Right lobe of liver (tissue), 6 donors: ENCODE data around the gene SIRPD. TPM values are rescaled to one million over a fixed set of nuclear protein-coding genes. Genes with fewer than 3 reads are reported as not detected.

Source experiments
- ATAC-seq, 4 donors: fragments of 200-7000 bp; cut with Tn5 transposase; one replicate each; pipeline ENCODE4 v1.9.1; 2020; ENCODE audit warnings: mild to moderate bottlenecking in 4 of 4, moderate library complexity in 4 of 4
- DNase-seq, 3 donors: peaks; one replicate each; pipeline ENCODE4 v3.0.0-alpha.2; 2020
- H3K27ac ChIP-seq, 3 donors: fragments of 200-600 bp; one replicate each; pipeline ENCODE4 v1.8.0; 2022
- H3K27me3 ChIP-seq, 2 donors: fragments of 200-600 bp; one replicate each; pipeline ENCODE4 v1.8.0; 2022
- H3K36me3 ChIP-seq, 4 donors: fragments of 200-600 bp; sonication (generic) in 1 of 4; one replicate each; pipeline versions ENCODE4 v1.5.1 to v1.8.0; 2017 to 2022; ENCODE audit warnings: control low read depth in 1 of 4
- H3K4me1 ChIP-seq, 4 donors: fragments of 200-600 bp; sonication (generic) in 1 of 4; one replicate each; pipeline versions ENCODE4 v1.5.1 to v1.8.0; 2017 to 2022; ENCODE audit warnings: control low read depth in 1 of 4
- H3K4me3 ChIP-seq, 3 donors: fragments of 200-600 bp; one replicate each; pipeline ENCODE4 v1.8.0; 2022
- H3K9me3 ChIP-seq, 4 donors: fragments of 200-600 bp; sonication (generic) in 1 of 4; one replicate each; pipeline versions ENCODE4 v1.5.1 to v1.8.0; 2017 to 2022; ENCODE audit warnings: control low read depth in 1 of 4
- CTCF ChIP-seq, 4 donors: fragments of 200-600 bp in 3 of 4; fragments of 450-650 bp in 1 of 4; IDR thresholded peaks; one replicate each; pipeline versions ENCODE4 v1.5.1 to v1.8.0; 2016 to 2022; ENCODE audit warnings: antibody characterized with exemption in 4 of 4, mild to moderate bottlenecking in 2 of 4
- POLR2A ChIP-seq: fragments of 450-650 bp; IDR thresholded peaks from one replicate; pipeline ENCODE4 v1.6.1; 2017; ENCODE audit warnings: antibody characterized with exemption, mild to moderate bottlenecking
- WGBS: methylation state at CpG from one replicate; pipeline ENCODE4 v1.1.6; 2018; ENCODE audit warnings: low coverage, low lambda C conversion rate; ENCODE audit not compliant: insufficient coverage; ENCODE audit errors: missing lambda C conversion rate; 5-methylcytosine and 5-hydroxymethylcytosine counted together
- intact Hi-C, 2 donors: fragments of 100-400 bp; cut with DNase I; formaldehyde crosslinking; loops; one replicate each; pipeline versions ENCODE4 v1.11.2 to v1.14.1; 2022
- total RNA-seq, 6 experiments: library from RNA; depleted of rRNA in 2 of 6; stranded (reverse); fragments of >200 nt in 2 of 6; fragmentation: NEBNext Ultra II Directional in 3 of 6; extraction: Animal tissue kit (Norgen Biotek cat#: 25700) in 3 of 6; gene quantifications; one replicate each; pipeline versions ENCODE4 v1.1.0 to v1.2.4, GENCODE V29; 2016 to 2023
- donor health status: DM: no; HTN: yes; CAD: no.
- donor health status: DM: no; HTN: no; CAD: no.
- donor health status: DM: no; HTN: no; CAD: no.
- donor health status: DM: no; HTN: yes; CAD: no.
- donor health status: DM: no; HTN: yes; CAD: no.

Gene SIRPD
- total RNA-seq, 6 experiments from 2014 or later = not detected

- DNase-seq = no peak
- WGBS = 40% methylated on average over 1 of the region's 2 CpGs
- Histone ChIP-seq H3K4me1 (no peaks in the 10 kb centered on the region), H3K27me3 (no peaks in the 10 kb centered on the region), H3K27ac (no peak overlapping the region), H3K9me3 (no peaks in the 10 kb centered on the region), H3K36me3 (no peaks in the 10 kb centered on the region), H3K4me3 (no peak overlapping the region)
- ATAC-seq = no peak
- no peak for TF ChIP-seq CTCF (IDR thresholded peaks at IDR 0.05)
- TF ChIP-seq POLR2A = no peak
- intact Hi-C loops = no loop called here
Measured at GRCh38 chr20:1565461-1565860, 8.0 kb upstream of the SIRPD start.

- no peak for ATAC-seq
- 40% methylated on average over 1 of the region's 2 CpGs for WGBS
- intact Hi-C loops = no loop called here
Measured at GRCh38 chr20:1563598-1563997, 6.1 kb upstream of the SIRPD start.

GRCh38 chr20:1562622-1563021, 5.1 kb upstream of the SIRPD start:
- no peak for DNase-seq

More at GRCh38 chr20:1563598-1563997, 6.1 kb upstream of the SIRPD start:
- no peak overlapping the region for H3K4me3 ChIP-seq
- no peaks in the 10 kb centered on the region for H3K9me3 ChIP-seq
- H3K27me3 ChIP-seq = no peaks in the 10 kb centered on the region
- no peaks in the 10 kb centered on the region for H3K36me3 ChIP-seq
- H3K4me1 ChIP-seq = no peaks in the 10 kb centered on the region
- no peak for DNase-seq
- H3K27ac ChIP-seq = no peak overlapping the region
- TF ChIP-seq CTCF (IDR thresholded peaks at IDR 0.05) (no peak), POLR2A (no peak)

GRCh38 chr20:1561350-1561749, 3.8 kb upstream of the SIRPD start:
- H3K27ac ChIP-seq = no peak overlapping the region
- no peak for TF ChIP-seq CTCF (IDR thresholded peaks at IDR 0.05)
- no peak for TF ChIP-seq POLR2A
- no peak for ATAC-seq
- H3K4me1 ChIP-seq = no peaks in the 10 kb centered on the region
- intact Hi-C loops = no loop called here
- H3K4me3 ChIP-seq = no peak overlapping the region
- no peaks in the 10 kb centered on the region for H3K36me3 ChIP-seq
- no peak for DNase-seq
- 36% methylated on average over 2 of the region's 2 CpGs for whole genome bisulfite sequencing
- no peaks in the 10 kb centered on the region for H3K27me3 ChIP-seq
- H3K9me3 ChIP-seq = no peaks in the 10 kb centered on the region

More at GRCh38 chr20:1562622-1563021, 5.1 kb upstream of the SIRPD start:
- Histone ChIP-seq H3K27ac (no peak overlapping the region), H3K4me1 (no peaks in the 10 kb centered on the region), H3K9me3 (no peaks in the 10 kb centered on the region), H3K27me3 (no peaks in the 10 kb centered on the region), H3K4me3 (no peak overlapping the region), H3K36me3 (no peaks in the 10 kb centered on the region)
- intact Hi-C loops = no loop called here
- 41% methylated on average over 2 of the region's 2 CpGs for WGBS
- peak in 1 of 4 donors; percentile 29 for ATAC-seq
- TF ChIP-seq CTCF (IDR thresholded peaks at IDR 0.05) = no peak
- no peak for TF ChIP-seq POLR2A

- H3K4me1 ChIP-seq = no peaks in the 10 kb centered on the region
- no peaks in the 10 kb centered on the region for H3K36me3 ChIP-seq
- intact Hi-C loops = no loop called here
- H3K9me3 ChIP-seq = no peaks in the 10 kb centered on the region
- no peak overlapping the region for H3K4me3 ChIP-seq
- ATAC-seq (no peak), DNase-seq (no peak)
- TF ChIP-seq POLR2A (no peak), CTCF (IDR thresholded peaks at IDR 0.05) (no peak)
- H3K27ac ChIP-seq = no peak overlapping the region
- H3K27me3 ChIP-seq = no peaks in the 10 kb centered on the region
Measured at GRCh38 chr20:1555952-1556351, 1.6 kb downstream of the SIRPD start.
